NCI-H524 (cell line): ENCODE measurements around the gene KRTAP5-3.
"Not testable (repeated sequence)": the region's sequence is repeated elsewhere in the genome, so short reads cannot be mapped to it uniquely, and the experiment has no call there.

ENCODE experiments used
- DNase-seq, 2 experiments: peaks; one replicate each; lab custom pipeline; 2025; lab: John Stamatoyannopoulos, UW

KRTAP5-3 gene

GRCh38 chr11:1619449-1619848 is 11.2 kb upstream of the KRTAP5-3 start:
- DNase-seq, result no peak

GRCh38 chr11:1618231-1618630 is 10.0 kb upstream of the KRTAP5-3 start:
- no peak for DNase-seq

GRCh38 chr11:1607901-1608300 is 362 bp downstream of the KRTAP5-3 start:
- DNase-seq, result not testable (repeated sequence)

GRCh38 chr11:1607156-1607845 is 962 bp downstream of the KRTAP5-3 start:
- DNase-seq, result not testable (repeated sequence)

- not testable (repeated sequence) for DNase-seq
Observed at GRCh38 chr11:1605923-1606322, 2.3 kb downstream of the KRTAP5-3 start.

- no peak for DNase-seq
Observed at GRCh38 chr11:1604711-1605110, 3.6 kb downstream of the KRTAP5-3 start.

- DNase-seq, result no peak
Observed at GRCh38 chr11:1604181-1604580, 4.1 kb downstream of the KRTAP5-3 start.

- no peak for DNase-seq
Observed at GRCh38 chr11:1603629-1604028, 4.6 kb downstream of the KRTAP5-3 start.

GRCh38 chr11:1601663-1602062 is 6.6 kb downstream of the KRTAP5-3 start:
- DNase-seq, result not testable (repeated sequence)

GRCh38 chr11:1600626-1601025 is 7.6 kb downstream of the KRTAP5-3 start:
- DNase-seq, result no peak

GRCh38 chr11:1598816-1599215 is 9.4 kb downstream of the KRTAP5-3 start:
- no peak for DNase-seq

- DNase-seq, result not testable (repeated sequence)
Observed at GRCh38 chr11:1598406-1598805, 9.9 kb downstream of the KRTAP5-3 start.

- no peak for DNase-seq
Observed at GRCh38 chr11:1597994-1598380, 10.3 kb downstream of the KRTAP5-3 start, which contains the start of gene KRTAP5-2. Gene KRTAP5-2 (minus strand): TSS chr11:1598294. CDS start chr11:1598250, 44 bp downstream.

GRCh38 chr11:1597331-1597993 is 10.8 kb downstream of the KRTAP5-3 start:
- DNase-seq, result no peak

- DNase-seq, result not testable (repeated sequence)
Observed at GRCh38 chr11:1596576-1597121, 11.6 kb downstream of the KRTAP5-3 start.

- peak in 1 of 2 experiments; percentile 17 for DNase-seq
Observed at GRCh38 chr11:1595994-1596575, 12.2 kb downstream of the KRTAP5-3 start.

- DNase-seq, result no peak
Observed at GRCh38 chr11:1592628-1593027, 15.6 kb downstream of the KRTAP5-3 start.

GRCh38 chr11:1589996-1590395 is 18.3 kb downstream of the KRTAP5-3 start:
- DNase-seq, result no peak

- not testable (repeated sequence) for DNase-seq
Observed at GRCh38 chr11:1589191-1589963, 18.9 kb downstream of the KRTAP5-3 start.

- peak in 1 of 2 experiments; percentile 41 for DNase-seq
Observed at GRCh38 chr11:1586699-1587098, 21.6 kb downstream of the KRTAP5-3 start.

GRCh38 chr11:1584661-1585370 is 23.4 kb downstream of the KRTAP5-3 start, which contains the start of gene KRTAP5-1:
Gene KRTAP5-1 (minus strand): TSS chr11:1585283. CDS start chr11:1585249, 34 bp downstream.
- DNase-seq, result not testable (repeated sequence)
